GM18498 (cell line): ENCODE measurements around the gene CISD1.
"Not testable (repeated sequence)": the region's sequence is repeated elsewhere in the genome, so short reads cannot be mapped to it uniquely, and the experiment has no call there.

ENCODE experiments used
- ATAC-seq: cut with Tn5 transposase; IDR thresholded peaks from one replicate; pipeline ENCODE4 v1.9.1; 2021; ENCODE audit warnings: mild to moderate bottlenecking, moderate library complexity; ENCODE audit not compliant: unreplicated experiment

CISD1 gene

GRCh38 chr10:58268946-58269781, at the start of gene CISD1:
Gene CISD1 (plus strand): TSS chr10:58269162. CDS start chr10:58269274, 112 bp downstream.
- ATAC-seq, result peak; percentile 69

GRCh38 chr10:58219875-58220274, 49.1 kb upstream of the CISD1 start:
- ATAC-seq, result no peak

GRCh38 chr10:58220769-58221451, 48.1 kb upstream of the CISD1 start:
- no peak for ATAC-seq

DNA sequence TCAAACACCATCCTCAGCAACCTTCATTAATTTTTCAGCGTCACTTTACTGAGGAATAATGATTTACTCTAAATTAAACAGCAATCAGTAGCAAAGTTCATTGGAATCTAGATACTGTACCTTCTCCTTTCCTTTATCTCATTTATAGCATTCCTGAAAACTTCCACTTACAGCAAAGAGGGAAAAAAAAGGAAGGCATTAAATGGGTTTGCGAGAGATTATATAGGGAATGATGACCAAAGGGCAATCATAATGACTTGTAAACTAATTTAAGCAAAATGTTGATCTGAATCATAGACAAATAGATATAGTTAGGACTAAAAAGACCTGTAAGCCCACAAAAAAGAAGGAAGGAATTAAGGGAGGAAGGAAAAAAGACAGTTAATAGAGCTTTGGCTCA, 43.3 kb upstream of the CISD1 start:
- no peak for ATAC-seq

DNA sequence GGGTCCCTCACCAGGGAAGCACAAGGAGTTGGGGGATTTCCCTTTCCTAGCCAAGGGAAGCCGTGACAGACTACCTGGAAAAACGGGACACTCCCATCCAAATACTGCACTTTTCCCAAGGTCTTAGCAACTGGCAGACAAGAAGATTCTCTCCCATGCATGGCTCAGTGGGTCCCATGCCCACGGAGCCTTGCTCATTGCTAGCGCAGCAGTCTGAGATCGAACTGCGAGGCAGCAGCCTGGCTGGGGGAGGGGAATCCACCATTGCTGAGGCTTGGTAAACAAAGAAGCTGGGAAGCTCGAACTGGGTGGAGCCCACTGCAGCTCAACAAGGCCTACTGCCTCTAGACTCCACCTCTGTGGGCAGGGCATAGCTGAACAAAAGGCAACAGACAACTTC, 39.1 kb upstream of the CISD1 start:
- not testable (repeated sequence) for ATAC-seq

DNA sequence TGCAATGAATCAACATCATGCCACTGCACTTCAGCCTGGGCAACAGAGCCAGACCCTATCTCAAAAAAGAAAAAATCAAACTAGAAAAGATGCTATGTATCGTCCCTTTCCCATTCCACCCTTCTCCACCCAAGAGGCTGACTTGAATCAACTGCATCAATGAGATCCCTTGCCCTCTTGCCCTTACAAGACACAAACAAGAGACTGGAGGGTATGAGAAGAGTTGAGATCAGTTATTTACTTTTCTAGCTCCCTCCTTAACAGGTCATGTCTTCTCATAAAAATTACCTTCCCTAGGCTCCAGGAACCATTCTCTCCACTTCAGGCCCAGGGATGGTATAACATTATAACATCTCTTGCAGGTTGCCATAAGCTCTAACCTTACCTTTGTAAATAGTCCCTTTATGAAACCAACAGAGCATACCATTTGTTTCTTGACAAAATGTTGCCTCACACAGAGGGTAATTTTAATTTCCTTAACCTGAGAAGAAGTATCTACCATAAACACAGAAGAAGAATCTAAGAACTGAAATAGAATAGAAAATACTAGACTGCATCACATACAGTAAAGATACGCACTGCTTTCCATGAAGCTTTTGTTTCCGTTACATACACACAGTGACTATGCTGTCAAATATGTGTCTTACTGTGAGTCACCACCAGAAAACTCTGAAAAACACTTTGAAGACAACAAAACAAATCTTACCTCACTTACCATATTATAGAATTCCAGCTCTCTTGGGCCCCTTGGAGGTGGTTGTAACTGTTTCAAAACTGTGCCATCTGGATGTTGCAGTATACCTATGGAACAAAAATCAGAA, 31.7 kb upstream of the CISD1 start:
- ATAC-seq, result no peak

DNA sequence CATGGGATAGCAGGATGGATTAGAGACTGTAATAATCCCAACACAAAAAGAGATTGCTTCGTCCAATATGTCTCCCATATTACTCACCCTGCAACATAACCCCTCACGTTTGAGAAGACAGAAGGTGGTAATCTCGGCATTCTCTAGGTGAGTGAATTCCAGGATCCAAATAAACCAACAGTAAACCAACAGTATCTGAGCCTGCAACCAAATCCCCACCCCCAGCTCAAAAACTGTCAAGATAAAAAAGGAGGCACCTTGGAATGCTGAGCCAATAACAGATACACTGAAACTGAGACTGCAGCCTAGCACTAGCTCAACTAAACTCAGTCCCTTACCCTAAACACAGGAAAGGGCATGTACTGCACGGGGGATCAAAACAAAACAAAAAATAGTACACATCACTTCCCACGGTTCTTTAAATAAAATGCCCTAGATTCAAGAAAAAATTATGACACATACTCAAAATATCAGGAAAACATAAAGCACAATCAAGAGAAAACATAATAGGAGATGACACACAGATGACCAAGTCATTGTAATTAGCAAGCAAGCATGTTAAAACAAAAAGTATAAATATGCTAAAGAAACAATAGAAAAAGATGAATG, 29.3 kb upstream of the CISD1 start:
- no peak for ATAC-seq

GRCh38 chr10:58240531-58240930, 28.4 kb upstream of the CISD1 start:
- no peak for ATAC-seq

DNA sequence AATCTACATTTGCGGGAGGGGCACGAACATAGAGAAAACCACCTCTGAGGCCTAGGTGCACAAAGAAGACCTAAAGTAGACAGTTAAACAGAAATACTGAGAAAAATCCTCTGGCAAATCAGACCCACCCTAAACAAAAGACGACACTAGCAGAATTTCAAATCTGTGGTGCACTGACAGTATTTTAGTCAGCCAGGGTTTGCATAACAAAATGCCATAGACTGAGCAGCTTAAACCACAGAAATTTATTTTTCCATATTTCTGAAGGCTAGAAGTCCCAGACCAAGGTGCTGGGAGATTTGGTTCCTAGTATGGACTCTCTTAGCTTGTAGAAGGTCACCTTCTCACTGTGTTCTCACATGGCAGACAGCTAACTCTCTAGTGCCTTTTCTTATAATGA, 27.6 kb upstream of the CISD1 start:
- ATAC-seq, result no peak

DNA sequence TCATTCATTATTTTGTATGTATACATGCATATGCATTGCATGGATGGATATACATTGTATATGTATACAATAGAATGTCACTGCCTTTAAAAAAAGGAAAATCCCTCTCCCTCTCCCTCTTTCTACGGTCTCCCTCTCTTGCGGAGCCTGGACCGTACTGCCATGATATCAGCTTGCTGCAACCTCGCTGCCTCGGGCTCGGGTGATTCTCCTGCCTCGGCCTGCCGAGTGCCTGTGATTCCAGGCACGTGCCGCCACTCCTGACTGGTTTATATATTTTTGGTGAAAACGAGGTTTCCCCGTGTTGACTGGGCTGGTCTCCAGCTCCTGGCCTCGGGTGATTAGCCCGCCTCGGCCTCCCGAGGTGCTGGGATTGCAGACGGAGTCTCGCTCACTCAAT, 25.7 kb upstream of the CISD1 start:
- no peak for ATAC-seq

DNA sequence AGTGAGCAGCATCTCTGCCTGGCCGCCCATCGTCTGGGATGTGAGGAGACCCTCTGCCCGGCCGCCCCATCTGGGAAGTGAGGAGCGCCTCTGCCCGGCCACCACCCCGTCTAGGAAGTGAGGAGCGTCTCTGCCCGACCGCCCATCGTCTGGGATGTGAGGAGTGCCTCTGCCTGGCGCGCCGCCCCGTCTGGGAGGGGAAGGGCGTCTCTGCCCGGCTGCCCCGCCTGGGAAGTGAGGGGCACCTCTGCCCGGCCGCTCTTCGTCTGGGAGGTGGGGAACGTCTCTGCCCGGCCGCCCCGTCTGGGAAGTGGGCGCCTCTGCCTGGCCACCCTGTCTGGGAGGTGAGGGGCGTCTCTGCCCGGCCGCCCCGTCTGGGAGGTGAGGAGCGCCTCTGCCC, 25.2 kb upstream of the CISD1 start:
- ATAC-seq, result not testable (repeated sequence)

GRCh38 chr10:58244242-58244641, 24.7 kb upstream of the CISD1 start:
- ATAC-seq, result not testable (repeated sequence)

DNA sequence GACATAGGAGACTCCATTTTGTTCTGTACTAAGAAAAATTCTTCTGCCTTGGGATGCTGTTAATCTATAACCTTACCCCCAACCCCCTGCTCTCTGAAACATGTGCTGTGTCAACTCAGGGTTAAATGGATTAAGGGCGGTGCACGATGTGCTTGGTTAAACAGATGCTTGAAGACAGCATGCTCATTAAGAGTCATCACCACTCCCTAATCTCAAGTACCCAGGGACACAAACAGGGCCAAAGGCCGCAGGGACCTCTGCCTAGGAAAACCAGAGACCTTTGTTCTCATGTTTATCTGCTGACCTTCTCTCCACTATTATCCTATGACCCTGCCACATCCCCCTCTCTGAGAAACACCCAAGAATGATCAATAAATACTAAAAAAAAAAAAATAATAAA, 24.3 kb upstream of the CISD1 start:
- ATAC-seq, result not testable (repeated sequence)

GRCh38 chr10:58253184-58253583, 15.8 kb upstream of the CISD1 start:
- no peak for ATAC-seq

DNA sequence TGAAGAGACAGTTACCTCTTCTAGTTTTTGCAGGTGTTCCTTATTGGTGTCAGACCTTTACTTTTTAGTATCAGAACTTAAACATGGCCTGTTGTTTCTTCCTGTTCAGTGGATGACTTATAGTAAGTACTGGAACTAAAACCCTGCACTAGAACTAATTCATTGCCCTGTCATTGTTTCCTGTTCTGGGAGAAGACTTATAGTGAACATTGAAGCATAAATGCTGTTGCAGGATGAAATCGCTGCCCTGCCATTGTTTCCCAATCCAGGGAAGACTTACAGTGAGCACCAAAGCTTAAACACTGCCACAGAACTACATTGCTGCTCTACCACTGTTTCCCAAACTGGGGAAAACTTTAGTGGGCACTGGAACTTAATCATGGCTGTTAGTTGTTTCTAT, 14.3 kb upstream of the CISD1 start:
- ATAC-seq, result no peak

DNA sequence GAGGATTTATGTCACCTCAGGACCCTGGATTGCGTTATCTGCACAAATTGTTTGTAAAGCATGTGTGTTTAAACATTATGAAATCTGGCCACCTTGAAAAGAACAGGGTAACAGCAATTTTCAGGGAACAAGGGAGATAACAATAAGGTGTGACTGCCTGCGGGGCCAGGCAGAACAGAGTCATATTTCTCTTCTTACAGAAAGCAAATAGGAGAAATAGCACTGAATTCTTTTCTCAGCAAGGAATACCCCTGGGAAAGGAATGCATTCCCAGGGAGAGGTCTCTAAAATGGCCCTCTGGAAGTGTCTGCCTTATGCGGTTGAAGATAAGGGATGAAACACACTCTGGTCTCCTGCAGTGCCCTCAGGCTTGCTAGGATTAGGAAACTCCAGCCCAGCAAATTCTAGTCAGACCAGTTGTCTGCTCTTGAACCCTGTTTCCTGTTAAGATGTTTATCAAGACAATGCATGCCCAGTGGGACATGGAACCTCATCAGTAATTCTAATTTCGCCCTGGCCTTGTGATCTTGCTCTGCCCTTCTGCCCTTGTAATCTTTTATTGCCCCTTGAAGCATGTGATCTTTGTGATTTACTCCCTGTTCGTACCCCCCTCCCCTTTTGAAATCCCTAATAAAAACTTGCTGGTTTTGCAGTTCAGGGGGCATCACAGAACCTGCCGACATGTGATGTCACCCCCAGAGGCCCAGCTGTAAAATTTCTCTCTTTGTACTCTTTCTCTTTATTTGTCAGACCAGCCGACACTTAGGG, 12.8 kb upstream of the CISD1 start:
- not testable (repeated sequence) for ATAC-seq

DNA sequence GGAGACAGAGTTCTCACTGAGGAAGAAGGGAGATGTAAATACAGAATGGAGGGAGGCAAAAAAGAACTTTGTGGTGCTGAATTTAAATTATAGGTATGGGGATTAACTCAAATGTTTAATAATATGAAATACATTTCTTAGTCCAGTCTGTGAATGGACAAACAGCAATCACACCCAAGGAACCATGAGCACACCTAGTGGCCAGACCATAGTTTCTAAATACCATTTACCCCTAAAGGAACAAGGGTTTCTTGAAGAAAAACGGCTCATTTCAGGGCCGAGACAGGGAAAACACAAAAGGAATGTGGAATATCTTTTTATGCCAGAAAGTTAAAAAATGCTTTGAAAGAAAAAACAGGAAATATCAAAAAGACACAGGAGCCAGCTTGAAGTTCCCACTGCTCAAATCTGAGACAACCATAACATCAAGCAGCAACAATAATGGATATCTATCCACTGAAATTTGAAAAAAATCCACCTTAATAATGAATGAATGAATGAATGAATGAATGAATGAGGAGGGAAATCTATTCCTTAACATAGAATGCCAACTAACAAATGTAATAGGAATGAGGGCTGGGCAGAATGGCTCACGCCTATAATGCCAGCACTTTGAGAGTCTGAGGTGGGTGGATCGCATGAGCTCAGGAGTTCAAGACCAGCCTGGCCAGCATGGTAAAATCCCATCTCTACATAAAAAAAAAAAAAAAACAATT, 9.8 kb upstream of the CISD1 start:
- ATAC-seq, result no peak

GRCh38 chr10:58260334-58260733, 8.6 kb upstream of the CISD1 start:
- no peak for ATAC-seq

DNA sequence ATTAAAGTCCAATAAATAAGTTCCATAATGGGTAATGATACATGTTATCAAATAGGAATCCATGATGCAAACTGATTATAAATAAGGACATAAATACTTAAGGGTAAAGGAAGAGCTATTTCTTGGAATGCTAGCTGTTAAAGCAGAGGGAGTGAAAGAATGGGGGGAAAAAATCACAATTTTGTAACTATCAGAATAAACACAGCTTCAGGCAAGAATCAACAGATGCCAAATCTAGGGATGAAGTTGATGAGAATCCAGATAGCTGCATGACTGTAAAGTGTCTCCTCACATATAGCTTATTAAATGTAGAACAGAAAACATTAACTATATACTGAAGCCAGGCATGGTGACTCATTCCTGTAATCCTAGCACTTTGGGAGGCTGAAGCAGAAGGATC, 6.2 kb upstream of the CISD1 start:
- no peak for ATAC-seq

DNA sequence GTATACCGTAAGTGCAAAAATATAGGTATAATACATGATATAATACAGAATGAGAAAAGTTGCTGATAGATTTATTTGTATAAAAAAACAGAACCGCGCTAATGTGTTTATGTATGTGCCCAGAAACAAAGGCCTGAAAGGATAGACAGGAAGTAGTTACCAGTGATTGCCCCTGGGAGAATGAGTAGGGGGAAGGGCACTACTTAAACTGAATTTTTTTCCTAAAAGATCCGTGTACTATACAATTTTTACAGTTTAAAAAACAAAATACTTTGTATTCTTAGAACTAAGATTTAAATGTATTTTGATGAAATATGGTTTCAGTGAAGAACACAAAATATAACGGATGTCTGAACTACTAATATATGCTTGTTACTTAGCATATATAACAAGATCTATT, 4.2 kb upstream of the CISD1 start:
- no peak for ATAC-seq
